Measurements from ENCODE around the gene KRTAP17-1.

DNA sequence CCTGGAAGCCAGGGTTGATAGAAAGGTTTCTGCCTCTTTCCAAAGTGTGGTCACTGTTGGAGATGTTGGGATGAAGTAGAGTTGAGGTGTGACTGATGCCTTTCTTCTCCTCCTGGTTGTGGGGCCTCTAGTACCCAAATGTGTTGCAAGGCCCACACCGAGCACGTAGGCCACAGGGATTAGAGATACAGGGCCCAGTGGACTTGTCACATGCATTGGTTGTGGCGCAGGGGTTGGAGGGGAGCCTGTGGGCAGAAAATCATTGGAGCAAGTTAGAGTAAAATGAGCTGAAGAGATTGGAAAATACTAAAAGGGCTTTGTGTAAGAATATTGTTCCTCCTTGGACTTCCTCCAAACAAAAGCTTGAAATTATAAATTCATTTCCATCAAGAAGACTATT lies 30.5 kb upstream of the KRTAP17-1 start:
- TF ChIP-seq POLR2A (IDR thresholded peaks at IDR 0.05): no peak
- TF ChIP-seq, protein P1, sequence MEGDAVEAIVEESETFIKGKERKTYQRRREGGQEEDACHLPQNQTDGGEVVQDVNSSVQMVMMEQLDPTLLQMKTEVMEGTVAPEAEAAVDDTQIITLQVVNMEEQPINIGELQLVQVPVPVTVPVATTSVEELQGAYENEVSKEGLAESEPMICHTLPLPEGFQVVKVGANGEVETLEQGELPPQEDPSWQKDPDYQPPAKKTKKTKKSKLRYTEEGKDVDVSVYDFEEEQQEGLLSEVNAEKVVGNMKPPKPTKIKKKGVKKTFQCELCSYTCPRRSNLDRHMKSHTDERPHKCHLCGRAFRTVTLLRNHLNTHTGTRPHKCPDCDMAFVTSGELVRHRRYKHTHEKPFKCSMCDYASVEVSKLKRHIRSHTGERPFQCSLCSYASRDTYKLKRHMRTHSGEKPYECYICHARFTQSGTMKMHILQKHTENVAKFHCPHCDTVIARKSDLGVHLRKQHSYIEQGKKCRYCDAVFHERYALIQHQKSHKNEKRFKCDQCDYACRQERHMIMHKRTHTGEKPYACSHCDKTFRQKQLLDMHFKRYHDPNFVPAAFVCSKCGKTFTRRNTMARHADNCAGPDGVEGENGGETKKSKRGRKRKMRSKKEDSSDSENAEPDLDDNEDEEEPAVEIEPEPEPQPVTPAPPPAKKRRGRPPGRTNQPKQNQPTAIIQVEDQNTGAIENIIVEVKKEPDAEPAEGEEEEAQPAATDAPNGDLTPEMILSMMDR (IDR thresholded peaks at IDR 0.05): no peak
